Stimulated activated CD8-positive, alpha-beta memory T cell treated with anti-CD3 and anti-CD28 coated beads, Interleukin-2, amount 100 ng/mL, for 1 hour (primary cell): ENCODE data around the gene TBC1D22A.

Experiments
- DNase-seq, 2 donors: peaks; one replicate each; pipeline ENCODE4 v3.0.0-alpha.2; 2020; ENCODE audit warnings: low read depth in 2 of 2

The TBC1D22A gene

DNA sequence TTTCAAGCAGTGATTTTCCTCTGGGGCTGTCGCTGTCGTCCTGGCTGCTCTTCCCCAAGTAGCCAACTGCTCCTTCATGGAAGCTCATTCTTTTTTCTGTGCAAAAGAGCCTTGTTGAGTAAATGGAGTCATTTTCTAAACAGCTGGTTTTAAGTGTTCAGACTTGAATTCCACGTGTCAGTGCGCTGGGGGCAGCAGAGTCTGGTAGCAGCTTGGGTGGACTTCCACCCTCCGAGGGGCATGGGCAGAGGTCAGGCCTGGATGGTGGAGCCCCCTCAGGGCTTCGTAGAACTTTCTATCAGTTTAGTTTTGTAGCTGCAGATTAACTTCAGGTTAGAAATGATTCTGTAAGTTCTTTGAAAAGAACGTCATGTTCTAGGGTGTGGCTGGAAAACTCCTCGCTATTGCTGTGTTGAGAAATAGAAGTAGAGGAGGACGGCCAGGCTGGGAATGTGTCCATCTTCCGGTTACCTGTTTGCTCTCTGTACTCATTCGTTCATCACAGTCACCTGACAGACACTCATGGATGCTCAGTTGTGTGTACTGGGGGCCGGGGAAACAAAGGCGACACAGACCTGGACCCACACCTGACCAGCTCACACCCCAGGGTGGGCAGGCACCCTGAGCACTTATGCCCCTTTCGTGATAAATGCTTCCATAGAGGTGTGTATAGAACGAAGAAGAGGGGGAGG lies 270.7 kb downstream of the TBC1D22A start:
- no peak for DNase-seq

GRCh38 chr22:47033648-47034000 lies 271.2 kb downstream of the TBC1D22A start:
- no peak for DNase-seq

GRCh38 chr22:47034076-47034808 lies 271.8 kb downstream of the TBC1D22A start:
- no peak for DNase-seq

DNA sequence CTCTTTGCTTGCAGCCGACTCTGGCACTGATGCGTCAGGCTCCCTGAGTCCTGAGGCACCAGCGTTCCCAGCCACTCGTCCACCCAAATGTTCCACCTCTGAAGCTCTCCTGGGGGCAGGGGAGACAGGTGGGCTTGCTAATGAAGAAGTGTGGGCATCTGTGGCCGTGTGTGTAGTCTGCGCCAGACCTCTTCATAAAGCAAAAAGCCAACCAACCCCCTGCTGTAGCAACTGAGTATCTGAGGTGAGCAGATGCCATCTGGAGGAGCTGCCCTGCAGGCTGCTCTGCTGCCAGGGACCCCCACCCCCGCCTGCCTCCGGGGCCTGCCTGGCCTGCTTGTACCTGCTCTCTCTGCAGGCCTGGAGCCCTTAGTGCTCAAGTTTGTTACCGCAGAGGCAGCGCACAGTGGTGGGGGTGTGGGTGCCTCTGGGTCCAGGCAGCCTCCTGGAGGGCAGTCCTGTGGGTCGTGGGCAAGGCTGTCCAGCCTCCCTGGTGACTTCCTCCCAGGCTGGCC lies 272.5 kb downstream of the TBC1D22A start:
- DNase-seq, result no peak

- DNase-seq, result no peak
Observed at GRCh38 chr22:47035425-47035881, 273.0 kb downstream of the TBC1D22A start.

- no peak for DNase-seq
Observed at GRCh38 chr22:47036352-47036751, 273.9 kb downstream of the TBC1D22A start.

DNA sequence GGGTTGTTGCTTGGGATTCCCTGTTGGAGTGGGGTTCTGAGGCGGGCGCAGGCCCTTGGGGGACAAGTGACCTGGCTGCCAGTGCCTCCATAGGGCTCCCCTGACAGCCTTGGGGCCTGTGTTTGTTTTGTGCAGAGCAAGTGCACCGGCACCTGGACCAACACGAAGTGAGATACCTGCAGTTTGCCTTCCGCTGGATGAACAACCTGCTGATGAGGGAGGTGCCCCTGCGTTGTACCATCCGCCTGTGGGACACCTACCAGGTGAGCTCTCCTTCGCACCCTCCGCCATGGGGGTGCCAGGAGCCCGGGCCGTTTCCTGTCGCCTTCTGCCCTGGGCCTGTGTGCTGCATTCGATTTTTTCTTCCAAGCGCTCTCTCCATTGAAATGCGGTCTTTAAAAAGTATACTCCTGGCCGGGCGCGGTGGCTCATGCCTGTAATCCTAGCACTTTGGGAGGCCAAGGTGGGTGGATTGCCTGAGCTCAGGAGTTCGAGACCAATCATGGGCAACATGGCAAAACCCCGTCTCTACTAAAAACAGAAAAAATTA lies 274.6 kb downstream of the TBC1D22A start:
- DNase-seq, result no peak

GRCh38 chr22:47038206-47038835 lies 275.9 kb downstream of the TBC1D22A start:
- no peak for DNase-seq

- DNase-seq, result no peak
Observed at GRCh38 chr22:47039356-47039755, 276.9 kb downstream of the TBC1D22A start.

DNA sequence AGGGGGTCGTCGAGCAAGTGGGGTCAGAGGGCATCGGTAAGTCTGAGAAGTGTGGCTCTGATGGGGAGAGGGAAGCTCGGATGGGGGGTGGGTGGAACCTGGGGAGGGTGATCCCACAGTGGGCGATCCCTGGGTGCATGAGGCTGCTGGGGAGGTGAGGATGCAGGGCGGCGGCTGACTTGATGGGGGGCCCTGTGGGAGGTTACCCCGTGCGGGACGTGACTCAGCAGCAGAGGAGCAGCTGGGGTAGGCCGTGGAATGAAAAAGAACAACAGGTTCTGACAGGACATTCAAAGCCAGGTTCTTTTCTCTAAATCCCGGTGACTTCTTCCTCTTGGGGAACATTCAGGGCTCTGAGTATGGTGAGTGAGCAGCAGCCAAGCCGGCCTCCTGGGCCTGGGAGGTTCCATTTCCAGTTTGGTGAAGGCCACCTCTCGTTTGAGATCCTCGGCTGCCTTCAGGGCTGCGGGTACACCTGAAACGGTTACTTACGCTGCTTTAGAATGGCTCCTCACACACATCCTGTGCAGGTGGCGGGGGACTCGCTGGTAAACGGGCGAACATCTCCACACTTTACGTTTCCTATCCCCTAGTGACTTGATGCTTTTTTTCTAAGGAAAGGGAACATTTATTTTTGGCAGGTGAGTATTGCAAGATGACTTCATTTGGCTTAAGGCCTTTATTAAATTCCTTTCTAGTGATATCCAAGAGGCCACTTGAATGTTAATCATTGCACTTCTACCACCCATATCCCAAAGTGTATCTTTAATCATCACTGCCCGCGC lies 278.2 kb downstream of the TBC1D22A start:
- DNase-seq, result no peak

DNA sequence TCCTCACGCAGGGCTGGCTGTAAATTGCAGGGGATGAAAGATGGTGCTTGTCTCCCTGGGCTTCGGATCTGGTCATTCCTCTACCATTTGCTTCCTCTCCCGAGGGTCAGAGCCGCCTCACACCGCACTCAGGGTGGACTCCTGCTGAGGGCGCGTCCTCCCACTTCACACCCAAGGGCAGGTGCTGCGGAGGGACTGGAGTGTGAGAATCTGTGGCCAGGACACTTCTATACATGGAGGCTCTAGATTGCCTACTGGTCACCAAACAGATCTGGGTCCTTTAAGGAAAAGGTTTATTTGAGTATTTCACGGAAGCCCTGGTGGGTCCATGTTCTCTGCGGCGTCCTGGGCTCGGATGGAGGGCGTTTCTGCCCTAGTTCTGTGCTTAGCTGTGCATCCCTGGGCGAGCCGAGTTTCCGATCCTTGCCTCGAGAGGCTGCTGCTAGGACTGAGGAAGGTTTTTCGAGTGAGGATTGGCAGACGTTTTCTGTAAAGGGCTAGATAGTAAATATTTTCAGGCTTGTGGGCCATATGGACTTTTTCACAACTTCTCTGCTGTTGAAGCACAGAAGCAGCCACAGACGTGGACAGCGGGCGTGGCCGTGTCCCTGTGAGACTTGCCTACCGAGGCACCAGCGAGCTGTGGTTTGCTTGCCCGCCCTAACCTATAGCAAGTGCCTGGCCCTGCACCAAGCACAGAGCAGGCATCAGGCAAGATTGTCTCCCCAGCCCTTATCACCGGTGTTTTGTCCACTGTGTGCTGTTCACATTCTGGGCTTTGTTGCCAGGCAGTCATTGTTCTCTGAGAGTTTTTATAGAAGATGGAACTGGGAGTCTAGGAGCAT lies 279.0 kb downstream of the TBC1D22A start:
- no peak for DNase-seq

DNA sequence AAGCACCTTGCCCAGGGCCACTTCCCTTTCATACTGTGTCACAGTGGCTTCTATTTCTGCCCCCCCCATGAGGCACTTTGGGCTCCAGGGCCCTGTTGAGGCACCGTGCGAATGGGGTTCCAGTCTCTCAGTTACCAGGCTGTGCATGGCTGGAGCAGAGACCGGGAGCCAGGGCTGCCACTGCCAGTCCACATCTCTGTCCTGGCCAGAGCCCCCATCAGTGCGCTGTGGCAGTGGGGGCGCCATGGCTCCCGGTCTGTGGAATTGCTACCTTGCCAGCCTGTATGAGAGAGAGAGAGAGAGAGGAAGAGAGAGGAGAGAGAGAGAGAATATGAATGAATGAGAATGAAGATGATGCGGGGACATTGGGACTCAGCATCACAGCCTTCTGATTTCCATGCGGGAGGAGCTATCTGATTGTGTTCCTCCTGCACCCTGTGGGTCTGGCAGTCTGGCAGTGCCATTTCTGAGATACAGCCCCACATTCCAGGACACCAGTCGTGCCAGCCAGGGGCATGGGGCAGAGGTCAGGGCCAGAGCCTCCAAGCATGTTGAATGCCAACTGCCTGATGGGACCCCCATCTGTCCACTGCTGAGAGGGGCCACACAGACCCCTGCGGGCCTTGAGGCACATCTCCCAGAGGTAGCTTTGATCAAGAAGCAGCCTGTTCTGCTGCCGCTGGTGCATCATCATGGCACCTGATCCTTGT lies 279.8 kb downstream of the TBC1D22A start:
- DNase-seq, result no peak

GRCh38 chr22:47042861-47043496 lies 280.5 kb downstream of the TBC1D22A start:
- no peak for DNase-seq

GRCh38 chr22:47043835-47044721 lies 281.6 kb downstream of the TBC1D22A start:
- no peak for DNase-seq

- DNase-seq, result no peak
Observed at GRCh38 chr22:47044722-47045535, 282.5 kb downstream of the TBC1D22A start.

- no peak for DNase-seq
Observed at GRCh38 chr22:47045691-47046410, 283.4 kb downstream of the TBC1D22A start.
